CD4-positive, CD25-positive, alpha-beta regulatory T cell (primary cell): Measurements from ENCODE around the gene BAIAP2. TPM values are rescaled to one million over a fixed set of nuclear protein-coding genes. Genes with fewer than 3 reads are reported as not detected.
A peak's percentile ranks its signal among the peaks of the same experiment; 100 is the strongest.

Source experiments
- ATAC-seq, 2 donors: fragments of 150-1000 bp; cut with Tn5 transposase; one replicate each; pipeline ENCODE4 v1.10.0; 2021; ENCODE audit warnings: low read depth in 2 of 2, moderate number of reproducible peaks in 2 of 2, moderate library complexity in 1 of 2
- DNase-seq, 3 donors: peaks; one replicate each; pipeline versions ENCODE4 v3.0.0 to v3.0.0-alpha.2; 2012 to 2022; ENCODE audit warnings: mixed read lengths in 1 of 3
- H3K27ac ChIP-seq: one replicate; pipeline ENCODE4 v1.7.0; 2013; ENCODE audit warnings: mild to moderate bottlenecking, low read length; ENCODE audit not compliant: insufficient read depth, poor library complexity, severe bottlenecking
- H3K27me3 ChIP-seq: one replicate; pipeline ENCODE4 v1.7.0; 2013; ENCODE audit warnings: low read length; ENCODE audit not compliant: control insufficient read depth, insufficient read depth
- H3K36me3 ChIP-seq: one replicate; pipeline ENCODE4 v1.7.0; 2013; ENCODE audit warnings: mild to moderate bottlenecking, low read length, moderate library complexity; ENCODE audit not compliant: control insufficient read depth, insufficient read depth
- H3K4me1 ChIP-seq: 2 replicates; pipeline ENCODE4 v1.7.0; 2013; ENCODE audit warnings: mild to moderate bottlenecking, low read length; ENCODE audit not compliant: insufficient read depth, control insufficient read depth, poor library complexity, severe bottlenecking
- H3K4me3 ChIP-seq: one replicate; pipeline ENCODE4 v1.7.0; 2013; ENCODE audit warnings: low read depth, mild to moderate bottlenecking, low read length, moderate library complexity
- H3K9me3 ChIP-seq, 2 experiments: 1 replicate in 1 of 2; 2 replicates in 1 of 2; pipeline ENCODE4 v1.7.0; 2013; ENCODE audit warnings: low read length in 2 of 2, mild to moderate bottlenecking in 1 of 2, moderate library complexity in 1 of 2; ENCODE audit not compliant: control insufficient read depth in 2 of 2
- H3K27ac Mint-ChIP-seq, 3 donors: one replicate each; pipeline ENCODE4 v1.8.0; 2020 to 2022; ENCODE audit warnings: mild to moderate bottlenecking in 3 of 3, mixed read lengths in 3 of 3, moderate library complexity in 2 of 3
- H3K27me3 Mint-ChIP-seq: one replicate; pipeline ENCODE4 v1.8.0; 2022; ENCODE audit warnings: mild to moderate bottlenecking, mixed read lengths
- H3K36me3 Mint-ChIP-seq: one replicate; pipeline ENCODE4 v1.8.0; 2020; ENCODE audit warnings: mixed read lengths
- H3K4me1 Mint-ChIP-seq, 4 donors: one replicate each; pipeline ENCODE4 v1.8.0; 2020 to 2022; ENCODE audit warnings: mixed read lengths in 4 of 4, mild to moderate bottlenecking in 1 of 4
- H3K4me3 Mint-ChIP-seq, 4 donors: one replicate each; pipeline ENCODE4 v1.8.0; 2020 to 2022; ENCODE audit warnings: mild to moderate bottlenecking in 4 of 4, mixed read lengths in 4 of 4, moderate library complexity in 3 of 4
- H3K9me3 Mint-ChIP-seq, 7 donors: one replicate each; pipeline ENCODE4 v1.8.0; 2020 to 2022; ENCODE audit warnings: mixed read lengths in 7 of 7, mild to moderate bottlenecking in 3 of 7, moderate library complexity in 2 of 7
- polyA plus RNA-seq, 4 donors: library from polyadenylated mRNA; unstranded; fragments of 300-500 nt; fragmentation: Illumina TruSeq; gene quantifications; one replicate each; pipeline ENCODE4 v1.2.3, GENCODE V29; 2021
- total RNA-seq: library from RNA; stranded (reverse); gene quantifications from one replicate; pipeline ENCODE4 v1.2.3, GENCODE V29; 2022

The BAIAP2 gene
- total and polyA plus RNA-seq, 5 donors from 2014 or later, result 1.5 to 6.8 (median 1.7) TPM

DNA sequence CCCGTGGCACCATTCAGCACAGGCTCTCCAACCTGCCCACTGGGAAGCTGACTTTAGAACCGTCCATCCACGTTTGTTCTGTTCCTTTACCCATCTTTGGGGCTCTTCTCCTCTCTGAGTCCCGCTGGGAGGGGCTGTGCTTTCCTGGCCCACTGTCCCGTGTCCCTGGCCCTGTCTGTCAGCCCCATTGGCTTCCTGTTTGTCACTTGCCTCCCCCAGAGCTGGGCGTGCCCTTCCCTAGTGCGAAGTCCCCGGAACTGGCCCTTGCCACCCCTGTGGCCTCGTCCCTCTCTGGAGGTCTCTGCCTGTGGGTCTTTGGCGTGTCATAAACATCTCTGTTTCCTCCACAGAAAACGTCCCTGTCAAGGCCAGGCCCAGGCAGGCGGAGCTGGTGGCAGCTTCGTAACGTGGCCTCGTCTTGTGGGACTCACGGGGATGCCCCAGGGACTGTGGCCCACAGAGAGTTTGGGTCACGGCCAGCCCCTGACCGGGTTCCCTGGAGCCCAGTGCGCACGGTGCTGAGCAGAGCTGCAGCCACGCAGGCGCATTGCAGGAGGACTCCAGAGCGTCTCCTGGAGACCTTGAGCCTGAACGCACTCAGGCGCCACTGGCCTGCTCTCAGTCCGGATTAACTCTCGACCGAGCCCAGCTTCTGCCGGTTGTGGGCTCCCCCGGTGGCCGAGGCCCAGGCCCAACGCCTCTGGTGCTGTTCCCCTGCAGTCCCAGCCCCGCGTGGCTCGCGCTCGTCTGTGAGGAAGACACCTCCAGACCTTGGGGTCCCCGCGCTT lies 36.0 kb upstream of the BAIAP2 start:
- Histone ChIP-seq H3K27me3 (no peaks in the 10 kb centered on the region), H3K4me1 (peaks cover 6% of the 10 kb centered on the region), H3K9me3 (no peaks in the 10 kb centered on the region), H3K36me3 (peaks cover 32% of the 10 kb centered on the region), H3K27ac (no peak overlapping the region), H3K4me3 (no peak overlapping the region)
- peaks cover 22% of the 10 kb centered on the region for H3K27me3 Mint-ChIP-seq
- H3K9me3 Mint-ChIP-seq, result peaks cover 0 to 2% (median 0%) of the 10 kb centered on the region in 7 donors
- peaks cover 0 to 23% (median 7%) of the 10 kb centered on the region in 4 donors for H3K4me1 Mint-ChIP-seq
- H3K27ac Mint-ChIP-seq, result no peak overlapping the region
- no peak overlapping the region for H3K4me3 Mint-ChIP-seq
- DNase-seq (no peak), ATAC-seq (no peak)
- no peaks in the 10 kb centered on the region for H3K36me3 Mint-ChIP-seq

DNA sequence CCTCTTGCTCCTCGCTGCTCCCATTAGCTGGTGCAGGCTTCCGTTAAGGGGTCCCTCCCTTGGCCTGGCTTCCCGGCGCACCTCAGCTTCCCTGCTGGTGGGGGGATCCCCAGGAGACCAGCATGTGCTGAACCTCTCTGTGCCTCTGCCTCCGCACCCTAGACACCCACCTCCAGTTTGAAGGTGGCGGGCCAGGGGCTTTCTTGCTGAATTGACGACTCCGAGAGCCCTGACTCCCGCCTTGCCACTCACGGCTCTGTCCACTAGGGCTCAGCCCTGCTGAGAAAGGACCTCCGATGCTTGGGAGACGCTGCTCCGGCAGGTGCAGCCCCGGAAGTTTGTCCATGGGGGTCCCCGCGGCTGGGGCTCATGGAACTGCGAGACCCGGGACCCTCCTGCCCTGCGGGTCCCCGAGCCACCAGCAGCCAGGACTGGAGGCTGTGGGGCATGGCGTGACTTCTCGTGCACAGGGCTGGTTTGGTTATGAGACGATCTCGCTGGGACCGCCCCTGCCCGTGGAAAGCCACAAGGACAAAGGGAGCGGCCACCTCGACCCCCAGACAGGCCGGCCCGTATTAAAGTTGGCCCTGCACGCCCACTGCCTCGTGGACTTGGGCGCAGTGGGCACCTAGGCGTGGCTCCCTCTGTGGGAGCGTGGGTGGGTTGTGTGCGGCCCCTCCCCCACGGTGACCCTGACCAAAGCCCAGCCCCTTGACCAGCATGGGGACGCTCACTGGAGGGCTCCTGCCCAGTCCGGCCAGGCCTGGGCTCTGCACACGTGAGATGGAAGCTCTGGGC lies 35.2 kb upstream of the BAIAP2 start:
- Histone ChIP-seq H3K4me3 (no peak overlapping the region), H3K36me3 (peaks cover 32% of the 10 kb centered on the region), H3K27me3 (peaks cover 3% of the 10 kb centered on the region), H3K9me3 (no peaks in the 10 kb centered on the region), H3K4me1 (peaks cover 13% of the 10 kb centered on the region), H3K27ac (no peak overlapping the region)
- Mint-ChIP-seq H3K27me3 (peaks cover 27% of the 10 kb centered on the region), H3K36me3 (no peaks in the 10 kb centered on the region), H3K4me3 (peak overlapping the region in 1 of 4 donors; percentile 64), H3K27ac (no peak overlapping the region), H3K4me1 (peaks cover 0 to 27% (median 11%) of the 10 kb centered on the region in 4 donors), H3K9me3 (peaks cover 0 to 2% (median 0%) of the 10 kb centered on the region in 7 donors)
- ATAC-seq (no peak), DNase-seq (no peak)

DNA sequence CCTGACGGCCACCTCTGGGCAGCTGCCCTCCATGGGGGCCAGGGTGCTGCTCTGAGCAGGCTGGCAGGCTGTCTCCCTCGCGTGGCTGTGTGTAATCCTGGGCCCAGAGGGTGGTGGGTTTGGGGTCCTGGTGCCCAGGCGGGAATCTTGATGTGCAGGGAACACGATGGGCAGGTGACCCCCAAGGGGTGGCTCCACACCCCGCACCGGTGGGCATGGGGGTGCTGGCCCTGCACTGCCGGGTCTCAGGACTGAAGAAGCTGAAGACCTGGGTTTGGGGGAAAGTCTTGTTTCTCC lies 34.7 kb upstream of the BAIAP2 start:
- peaks cover 0 to 29% (median 12%) of the 10 kb centered on the region in 4 donors for H3K4me1 Mint-ChIP-seq
- ATAC-seq, result no peak
- H3K27me3 ChIP-seq, result peaks cover 4% of the 10 kb centered on the region
- peaks cover 32% of the 10 kb centered on the region for H3K36me3 ChIP-seq
- H3K9me3 Mint-ChIP-seq, result peaks cover 0 to 2% (median 0%) of the 10 kb centered on the region in 7 donors
- no peak overlapping the region for H3K4me3 ChIP-seq
- peaks cover 15% of the 10 kb centered on the region for H3K4me1 ChIP-seq
- H3K36me3 Mint-ChIP-seq, result no peaks in the 10 kb centered on the region
- DNase-seq, result no peak
- H3K27me3 Mint-ChIP-seq, result peaks cover 32% of the 10 kb centered on the region
- no peak overlapping the region for H3K27ac Mint-ChIP-seq
- H3K4me3 Mint-ChIP-seq, result no peak overlapping the region
- H3K27ac ChIP-seq, result no peak overlapping the region
- no peaks in the 10 kb centered on the region for H3K9me3 ChIP-seq

DNA sequence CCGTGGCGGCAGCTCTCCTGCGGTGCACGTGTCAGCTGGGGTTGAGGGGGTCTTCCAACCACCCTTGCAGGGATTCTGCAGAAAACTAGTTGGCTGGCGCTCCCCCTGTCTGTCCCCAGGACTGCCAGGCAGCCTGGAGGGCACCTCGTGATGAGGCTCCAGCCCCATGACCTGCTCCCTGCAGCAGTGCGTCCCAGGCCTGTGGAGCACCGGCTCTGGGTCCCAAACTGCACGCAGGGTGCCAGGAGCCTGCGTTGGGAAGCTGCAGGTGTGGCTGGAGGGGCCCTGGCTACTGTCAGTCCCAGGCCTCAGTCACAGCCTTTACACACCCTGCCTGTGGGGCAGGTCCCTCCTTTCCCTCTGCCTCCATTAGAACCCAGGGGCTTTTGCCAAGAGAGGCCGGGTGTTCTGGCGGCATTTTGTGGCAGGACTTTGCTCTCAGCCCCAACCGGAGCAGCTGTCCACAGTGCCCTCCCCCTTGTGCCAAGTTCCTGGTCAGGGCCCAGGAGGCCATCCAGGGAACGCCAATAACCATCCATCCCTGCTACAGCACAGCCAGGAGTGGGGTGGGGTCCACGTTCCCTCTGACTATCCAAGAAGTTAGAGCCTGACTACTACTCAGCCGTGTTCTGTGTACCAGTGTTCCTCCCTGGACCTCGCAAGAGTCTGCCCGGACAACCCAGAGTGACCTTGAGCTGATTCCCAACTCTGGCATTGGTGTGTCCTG lies 34.2 kb upstream of the BAIAP2 start:
- Histone ChIP-seq H3K27me3 (peaks cover 4% of the 10 kb centered on the region), H3K9me3 (no peaks in the 10 kb centered on the region), H3K27ac (no peak overlapping the region), H3K36me3 (peaks cover 29% of the 10 kb centered on the region), H3K4me3 (no peak overlapping the region), H3K4me1 (peaks cover 15% of the 10 kb centered on the region)
- H3K4me1 Mint-ChIP-seq, result peaks cover 0 to 25% (median 12%) of the 10 kb centered on the region in 4 donors
- H3K27ac Mint-ChIP-seq, result peak overlapping the region in 1 of 3 donors; percentile 9
- H3K27me3 Mint-ChIP-seq, result peaks cover 32% of the 10 kb centered on the region
- ATAC-seq, result no peak
- H3K36me3 Mint-ChIP-seq, result no peaks in the 10 kb centered on the region
- peaks cover 0 to 2% (median 0%) of the 10 kb centered on the region in 7 donors for H3K9me3 Mint-ChIP-seq
- no peak for DNase-seq
- H3K4me3 Mint-ChIP-seq, result peak overlapping the region in 1 of 4 donors; percentile 19

DNA sequence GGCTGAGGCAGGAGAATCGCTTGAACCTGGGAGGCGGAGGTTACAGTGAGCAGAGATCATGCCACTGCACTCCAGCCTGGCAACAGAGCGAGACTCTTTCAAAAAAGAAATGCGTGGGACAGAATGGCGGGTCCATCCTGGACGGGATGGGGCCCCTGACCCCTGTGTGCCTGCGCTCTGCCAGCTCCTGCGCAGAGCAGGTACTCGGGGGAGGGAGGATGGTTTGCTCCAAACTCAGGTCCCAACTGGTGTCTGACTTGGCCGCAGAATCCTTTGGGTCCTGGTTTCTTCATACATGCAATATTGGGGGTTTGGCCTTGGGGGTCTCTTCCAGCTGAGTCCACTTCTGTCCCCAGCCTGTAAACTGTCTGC lies 33.0 kb upstream of the BAIAP2 start:
- Mint-ChIP-seq H3K9me3 (peaks cover 0 to 2% (median 0%) of the 10 kb centered on the region in 7 donors), H3K4me1 (peaks cover 0 to 24% (median 15%) of the 10 kb centered on the region in 4 donors), H3K4me3 (peak overlapping the region in 2 of 4 donors; percentile 19 to 84), H3K27me3 (peaks cover 44% of the 10 kb centered on the region), H3K27ac (no peak overlapping the region), H3K36me3 (no peaks in the 10 kb centered on the region)
- no peak for DNase-seq
- H3K36me3 ChIP-seq, result peaks cover 18% of the 10 kb centered on the region
- ATAC-seq, result no peak
- H3K4me3 ChIP-seq, result no peak overlapping the region
- peaks cover 10% of the 10 kb centered on the region for H3K27me3 ChIP-seq
- H3K4me1 ChIP-seq, result peaks cover 15% of the 10 kb centered on the region
- no peak overlapping the region for H3K27ac ChIP-seq
- H3K9me3 ChIP-seq, result no peaks in the 10 kb centered on the region

DNA sequence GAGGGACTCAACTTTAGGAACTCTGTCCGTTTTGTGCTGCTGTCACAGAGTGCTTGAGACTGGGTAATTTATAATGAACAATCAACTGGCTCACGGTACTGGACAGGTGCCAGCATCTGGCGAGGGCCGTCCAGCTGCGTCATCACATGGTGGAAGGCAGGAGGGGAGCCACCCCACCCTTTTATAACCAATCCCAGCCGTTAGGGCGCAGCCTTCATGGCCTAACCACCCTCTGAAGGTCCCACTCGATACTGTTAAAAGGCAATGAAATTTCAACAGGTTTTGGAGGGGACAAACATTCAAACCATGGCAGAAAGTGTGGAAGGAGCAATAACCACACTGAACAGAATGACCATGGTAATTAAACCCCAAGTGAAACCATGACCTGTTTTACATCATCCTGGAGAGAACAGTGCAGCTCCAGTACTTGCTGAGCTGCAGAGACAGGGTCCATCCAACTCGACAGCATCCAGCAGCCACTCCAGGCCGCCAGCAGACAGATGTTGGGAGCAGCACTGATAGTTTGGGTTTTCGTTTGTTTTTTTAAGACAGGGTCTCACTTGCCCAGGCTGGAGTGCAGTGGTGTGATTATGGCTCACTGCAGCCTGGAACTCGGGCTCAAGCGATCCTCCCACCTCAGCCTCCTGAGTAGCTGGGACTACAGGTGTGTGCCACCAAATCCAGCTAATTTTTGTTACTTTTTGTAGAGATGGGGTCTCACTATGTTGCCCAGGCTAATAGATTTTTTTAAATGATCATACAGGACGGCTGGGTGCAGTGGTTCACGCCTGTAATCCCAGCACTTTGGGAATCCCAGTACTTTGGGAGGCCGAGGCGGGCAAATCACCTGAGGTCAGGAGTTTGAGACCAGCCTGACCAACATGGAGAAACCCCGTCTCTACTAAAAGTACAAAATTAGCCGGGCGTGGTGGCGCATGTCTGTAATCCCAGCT lies 32.3 kb upstream of the BAIAP2 start:
- Mint-ChIP-seq H3K4me1 (peaks cover 0 to 24% (median 15%) of the 10 kb centered on the region in 4 donors), H3K4me3 (peak overlapping the region; percentile 19 to 81 (median 42)), H3K9me3 (peaks cover 0 to 2% (median 0%) of the 10 kb centered on the region in 7 donors), H3K27ac (peak overlapping the region in 1 of 3 donors; percentile 4), H3K36me3 (no peaks in the 10 kb centered on the region), H3K27me3 (peaks cover 51% of the 10 kb centered on the region)
- no peak overlapping the region for H3K27ac ChIP-seq
- DNase-seq (no peak), ATAC-seq (peak in 1 of 2 donors; percentile 10)
- no peak overlapping the region for H3K4me3 ChIP-seq
- peaks cover 15% of the 10 kb centered on the region for H3K4me1 ChIP-seq
- H3K27me3 ChIP-seq, result peaks cover 10% of the 10 kb centered on the region
- peaks cover 15% of the 10 kb centered on the region for H3K36me3 ChIP-seq
- no peaks in the 10 kb centered on the region for H3K9me3 ChIP-seq
